Upper lobe of left lung (tissue), 6 donors: ENCODE measurements around the gene PLEKHA1. TPM values are rescaled to one million over a fixed set of nuclear protein-coding genes. Genes with fewer than 3 reads are reported as not detected.

Experiments used
- ATAC-seq, 2 donors: fragments of 200-7000 bp; cut with Tn5 transposase; one replicate each; pipeline ENCODE4 v1.9.1; 2022; ENCODE audit warnings: mild to moderate bottlenecking in 2 of 2, moderate library complexity in 2 of 2; ENCODE audit not compliant: low FRiP score in 2 of 2
- DNase-seq, 2 donors: peaks; one replicate each; pipeline ENCODE4 v3.0.0-alpha.2; 2019 to 2020
- H3K27ac ChIP-seq, 4 donors: fragments of 200-600 bp; sonication (generic); one replicate each; pipeline ENCODE4 v1.5.1; 2016 to 2019
- H3K27me3 ChIP-seq, 4 donors: fragments of 200-600 bp; sonication (generic); one replicate each; pipeline ENCODE4 v1.5.1; 2017 to 2019
- H3K36me3 ChIP-seq, 4 donors: fragments of 200-600 bp; sonication (generic); one replicate each; pipeline ENCODE4 v1.5.1; 2016 to 2019
- H3K4me1 ChIP-seq, 4 donors: fragments of 200-600 bp; sonication (generic); one replicate each; pipeline ENCODE4 v1.5.1; 2018 to 2019
- H3K4me3 ChIP-seq, 4 donors: fragments of 200-600 bp; sonication (generic); one replicate each; pipeline ENCODE4 v1.5.1; 2017 to 2019; ENCODE audit warnings: mild to moderate bottlenecking in 2 of 4, moderate library complexity in 1 of 4
- H3K9me3 ChIP-seq, 4 donors: fragments of 200-600 bp; sonication (generic); one replicate each; pipeline ENCODE4 v1.5.1; 2018 to 2019
- EP300 ChIP-seq, 4 donors: sonication (generic); formaldehyde crosslinking; IDR thresholded peaks; one replicate each; pipeline ENCODE4 v1.5.1; 2017; ENCODE audit warnings: antibody characterized with exemption in 4 of 4, control low read depth in 2 of 4
- POLR2A ChIP-seq, 4 donors: fragments of 450-650 bp; IDR thresholded peaks; one replicate each; pipeline ENCODE4 v1.5.1; 2016 to 2017; ENCODE audit warnings: antibody characterized with exemption in 4 of 4, mild to moderate bottlenecking in 2 of 4
- POLR2AphosphoS5 ChIP-seq, 2 donors: sonication (generic); formaldehyde crosslinking; IDR thresholded peaks; one replicate each; pipeline ENCODE4 v1.5.1; 2017; ENCODE audit warnings: antibody characterized with exemption in 2 of 2
- WGBS, 2 donors: methylation state at CpG; one replicate each; pipeline ENCODE4 v1.1.5; 2017 to 2018; 5-methylcytosine and 5-hydroxymethylcytosine counted together
- total RNA-seq, 6 donors: library from RNA; depleted of rRNA in 4 of 6; stranded (reverse); fragments of >200 nt in 4 of 6; gene quantifications; one replicate each; pipeline versions ENCODE4 v1.1.0 to v1.2.1, GENCODE V29; 2016 to 2021
- TF ChIP-seq, protein P1 (sequence below), 6 experiments: fragments of 450-650 bp in 4 of 6; fragments of 200-600 bp in 2 of 6; sonication (generic) in 2 of 6; IDR thresholded peaks; one replicate each; pipeline ENCODE4 v1.5.1; 2016 to 2019; ENCODE audit warnings: antibody characterized with exemption in 6 of 6
- donor health status: DM: no; HTN: no; CAD: no; lungs with moderate emphysema.
- donor health status: DM: no; HTN: yes; CAD: no; lungs with severe emphysema.

The PLEKHA1 gene
- total RNA-seq, 6 donors from 2014 or later, result 29.5 to 78.4 (median 43.7) TPM

DNA sequence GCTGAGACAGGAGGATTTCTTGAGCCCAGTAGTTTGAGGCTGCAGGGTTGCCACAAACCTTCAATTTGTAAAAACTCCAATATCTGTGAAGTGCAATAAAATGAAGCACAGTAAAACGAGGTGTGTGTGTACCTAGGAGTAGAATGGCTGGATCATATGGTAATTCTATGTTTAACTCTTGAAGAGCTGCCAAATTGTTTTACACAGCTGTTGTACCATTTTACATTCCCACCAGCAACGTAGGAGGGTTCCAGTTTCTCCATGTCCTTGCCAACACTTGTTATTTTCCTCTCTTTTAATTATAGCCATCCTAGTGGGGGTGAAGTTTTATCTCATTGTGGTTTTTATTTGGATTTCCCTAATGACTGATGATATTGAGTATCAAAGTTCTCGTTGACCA is 16.2 kb downstream of the PLEKHA1 start:
- TF ChIP-seq POLR2AphosphoS5 (IDR thresholded peaks at IDR 0.05), result no peak
- TF ChIP-seq, protein P1, sequence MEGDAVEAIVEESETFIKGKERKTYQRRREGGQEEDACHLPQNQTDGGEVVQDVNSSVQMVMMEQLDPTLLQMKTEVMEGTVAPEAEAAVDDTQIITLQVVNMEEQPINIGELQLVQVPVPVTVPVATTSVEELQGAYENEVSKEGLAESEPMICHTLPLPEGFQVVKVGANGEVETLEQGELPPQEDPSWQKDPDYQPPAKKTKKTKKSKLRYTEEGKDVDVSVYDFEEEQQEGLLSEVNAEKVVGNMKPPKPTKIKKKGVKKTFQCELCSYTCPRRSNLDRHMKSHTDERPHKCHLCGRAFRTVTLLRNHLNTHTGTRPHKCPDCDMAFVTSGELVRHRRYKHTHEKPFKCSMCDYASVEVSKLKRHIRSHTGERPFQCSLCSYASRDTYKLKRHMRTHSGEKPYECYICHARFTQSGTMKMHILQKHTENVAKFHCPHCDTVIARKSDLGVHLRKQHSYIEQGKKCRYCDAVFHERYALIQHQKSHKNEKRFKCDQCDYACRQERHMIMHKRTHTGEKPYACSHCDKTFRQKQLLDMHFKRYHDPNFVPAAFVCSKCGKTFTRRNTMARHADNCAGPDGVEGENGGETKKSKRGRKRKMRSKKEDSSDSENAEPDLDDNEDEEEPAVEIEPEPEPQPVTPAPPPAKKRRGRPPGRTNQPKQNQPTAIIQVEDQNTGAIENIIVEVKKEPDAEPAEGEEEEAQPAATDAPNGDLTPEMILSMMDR (IDR thresholded peaks at IDR 0.05), result no peak
- no peak for TF ChIP-seq EP300 (IDR thresholded peaks at IDR 0.05)
- no peak for TF ChIP-seq POLR2A (IDR thresholded peaks at IDR 0.05)
- H3K9me3 ChIP-seq, result no peaks in the 10 kb centered on the region
- 46 to 56% methylated on average over 3 of the region's 3 CpGs for WGBS, 2 donors
- H3K27me3 ChIP-seq, result no peaks in the 10 kb centered on the region
- H3K27ac ChIP-seq, result no peak overlapping the region
- H3K36me3 ChIP-seq, result peaks cover 4 to 27% (median 10%) of the 10 kb centered on the region in 4 donors
- ATAC-seq (no peak), DNase-seq (no peak)
- peaks cover 0 to 11% (median 2%) of the 10 kb centered on the region in 4 donors for H3K4me1 ChIP-seq
- no peak overlapping the region for H3K4me3 ChIP-seq

DNA sequence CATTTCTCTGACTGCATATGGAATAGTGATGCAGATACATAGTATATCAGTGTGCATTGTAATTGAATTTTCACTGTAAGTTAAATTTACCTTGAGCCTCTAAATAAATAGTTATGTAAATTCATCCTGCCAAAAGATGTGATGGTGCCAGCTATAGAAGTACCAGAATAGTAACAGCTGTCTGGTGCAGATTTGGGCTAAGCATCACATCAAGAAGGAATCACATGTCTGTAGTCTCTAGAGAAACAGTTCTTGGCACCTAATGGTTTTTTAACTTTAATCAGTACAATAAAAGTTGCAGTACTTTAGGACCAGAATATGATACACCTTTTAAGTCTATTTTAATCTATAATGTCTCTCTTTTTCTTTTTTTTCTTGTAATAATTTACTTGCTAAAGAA is 17.4 kb downstream of the PLEKHA1 start:
- Histone ChIP-seq H3K4me3 (no peak overlapping the region), H3K4me1 (peaks cover 0 to 6% (median 2%) of the 10 kb centered on the region in 4 donors), H3K9me3 (no peaks in the 10 kb centered on the region), H3K27me3 (no peaks in the 10 kb centered on the region), H3K27ac (no peak overlapping the region), H3K36me3 (peaks cover 4 to 38% (median 12%) of the 10 kb centered on the region in 4 donors)
- no peak for DNase-seq
- no peak for ATAC-seq
- TF ChIP-seq, protein P1 (IDR thresholded peaks at IDR 0.05), result no peak
- TF ChIP-seq POLR2A (IDR thresholded peaks at IDR 0.05), result no peak

DNA sequence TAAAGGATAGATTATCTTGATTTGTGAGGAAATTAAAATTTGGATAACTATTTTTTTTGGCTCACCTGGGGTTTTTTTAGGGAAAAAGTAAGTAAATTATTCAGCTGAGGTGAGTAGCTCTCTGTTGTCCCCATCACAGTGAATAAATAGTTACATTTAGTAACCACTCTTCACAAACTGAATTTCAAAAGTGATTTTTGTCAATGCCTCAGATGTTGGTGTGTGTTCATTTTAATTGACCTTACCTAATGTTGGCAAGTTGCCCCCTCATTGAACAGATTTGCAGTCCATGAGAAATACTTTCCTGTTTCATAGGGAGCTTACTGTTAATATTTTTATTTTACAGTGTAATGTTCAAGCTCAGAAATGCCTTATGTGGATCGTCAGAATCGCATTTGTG is 18.3 kb downstream of the PLEKHA1 start:
- WGBS, 2 donors, result 83 to 86% methylated on average over 2 of the region's 2 CpGs
- Histone ChIP-seq H3K27me3 (no peaks in the 10 kb centered on the region), H3K9me3 (no peaks in the 10 kb centered on the region), H3K27ac (no peak overlapping the region), H3K4me1 (peaks cover 0 to 6% (median 2%) of the 10 kb centered on the region in 4 donors), H3K4me3 (no peak overlapping the region), H3K36me3 (peaks cover 4 to 44% (median 14%) of the 10 kb centered on the region in 4 donors)
- DNase-seq (no peak), ATAC-seq (no peak)
- TF ChIP-seq, protein P1 (IDR thresholded peaks at IDR 0.05), result no peak
- TF ChIP-seq POLR2A (IDR thresholded peaks at IDR 0.05), result no peak
- TF ChIP-seq POLR2AphosphoS5 (IDR thresholded peaks at IDR 0.05), result no peak
- no peak for TF ChIP-seq EP300 (IDR thresholded peaks at IDR 0.05)

DNA sequence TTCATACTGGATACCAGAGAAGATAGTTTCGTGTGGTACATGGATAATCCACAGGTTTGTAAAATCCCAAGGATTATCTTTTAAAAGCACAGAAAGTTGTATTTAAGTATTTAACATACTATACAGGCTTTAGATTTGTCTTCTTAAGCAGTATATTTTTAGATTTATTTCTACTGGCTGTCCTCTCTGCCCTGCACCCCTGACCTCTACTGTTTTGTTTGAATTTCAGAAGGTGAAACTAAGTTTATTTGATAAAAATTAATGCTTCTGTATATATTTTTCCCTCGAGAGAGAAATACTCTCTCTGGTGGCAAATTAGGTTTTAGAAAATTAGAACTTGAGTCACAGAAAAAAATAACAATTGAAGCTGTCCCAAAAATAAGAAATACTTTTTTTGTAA is 18.8 kb downstream of the PLEKHA1 start:
- Histone ChIP-seq H3K4me3 (no peak overlapping the region), H3K9me3 (no peaks in the 10 kb centered on the region), H3K27me3 (no peaks in the 10 kb centered on the region), H3K4me1 (peaks cover 0 to 6% (median 2%) of the 10 kb centered on the region in 4 donors), H3K27ac (no peak overlapping the region), H3K36me3 (peaks cover 4 to 47% (median 14%) of the 10 kb centered on the region in 4 donors)
- TF ChIP-seq, protein P1 (IDR thresholded peaks at IDR 0.05), result no peak
- TF ChIP-seq POLR2AphosphoS5 (IDR thresholded peaks at IDR 0.05) (no peak), POLR2A (IDR thresholded peaks at IDR 0.05) (no peak), EP300 (IDR thresholded peaks at IDR 0.05) (no peak)
- ATAC-seq (no peak), DNase-seq (no peak)
- WGBS, 2 donors, result 77 to 85% methylated on average over 2 of the region's 2 CpGs

DNA sequence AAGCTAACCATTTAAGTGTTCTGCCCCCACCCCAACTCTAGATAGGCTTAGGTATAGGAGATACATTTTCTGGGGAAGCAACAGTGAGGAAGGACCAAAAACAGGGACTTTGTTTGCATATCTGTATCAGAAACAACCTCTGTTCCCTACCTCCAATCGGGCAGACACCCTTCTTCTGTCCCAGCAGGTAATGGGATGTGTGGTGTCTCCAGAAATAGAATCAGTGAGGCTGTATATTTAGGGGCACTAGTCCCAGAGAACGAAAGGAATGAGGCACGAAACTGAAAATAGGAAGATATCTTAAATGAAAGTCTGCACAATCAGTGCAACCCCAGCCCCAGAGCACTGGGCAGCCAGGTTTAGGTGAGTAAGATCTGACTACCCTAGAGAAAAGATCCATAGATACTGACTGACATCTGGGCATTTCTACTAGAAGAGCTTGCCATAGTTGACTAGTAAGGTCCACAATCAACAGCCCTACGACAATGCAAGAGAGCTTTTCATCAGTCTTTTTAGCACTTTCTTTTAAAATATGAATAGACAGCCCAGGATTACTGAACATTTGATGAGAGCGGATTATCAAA is 28.1 kb downstream of the PLEKHA1 start:
- no peak for TF ChIP-seq POLR2A (IDR thresholded peaks at IDR 0.05)
- TF ChIP-seq POLR2AphosphoS5 (IDR thresholded peaks at IDR 0.05), result no peak
- TF ChIP-seq, protein P1 (IDR thresholded peaks at IDR 0.05), result no peak
- no peak for TF ChIP-seq EP300 (IDR thresholded peaks at IDR 0.05)
- 87 to 91% methylated on average over 5 of the region's 5 CpGs for WGBS, 2 donors

More for the DNA sequence above, 28.1 kb downstream of the PLEKHA1 start:
- Histone ChIP-seq H3K4me1 (peaks cover 0 to 11% (median 2%) of the 10 kb centered on the region in 4 donors), H3K4me3 (no peak overlapping the region), H3K27ac (no peak overlapping the region), H3K27me3 (no peaks in the 10 kb centered on the region), H3K36me3 (peaks cover 0 to 52% (median 2%) of the 10 kb centered on the region in 4 donors), H3K9me3 (no peaks in the 10 kb centered on the region)
- ATAC-seq, result no peak
- no peak for DNase-seq
